NCI-H1930 (cell line): ENCODE measurements around the gene RNF144B.

ENCODE experiments used
- DNase-seq, 2 experiments: peaks; one replicate each; lab custom pipeline; 2025; lab: John Stamatoyannopoulos, UW

Gene RNF144B

DNA sequence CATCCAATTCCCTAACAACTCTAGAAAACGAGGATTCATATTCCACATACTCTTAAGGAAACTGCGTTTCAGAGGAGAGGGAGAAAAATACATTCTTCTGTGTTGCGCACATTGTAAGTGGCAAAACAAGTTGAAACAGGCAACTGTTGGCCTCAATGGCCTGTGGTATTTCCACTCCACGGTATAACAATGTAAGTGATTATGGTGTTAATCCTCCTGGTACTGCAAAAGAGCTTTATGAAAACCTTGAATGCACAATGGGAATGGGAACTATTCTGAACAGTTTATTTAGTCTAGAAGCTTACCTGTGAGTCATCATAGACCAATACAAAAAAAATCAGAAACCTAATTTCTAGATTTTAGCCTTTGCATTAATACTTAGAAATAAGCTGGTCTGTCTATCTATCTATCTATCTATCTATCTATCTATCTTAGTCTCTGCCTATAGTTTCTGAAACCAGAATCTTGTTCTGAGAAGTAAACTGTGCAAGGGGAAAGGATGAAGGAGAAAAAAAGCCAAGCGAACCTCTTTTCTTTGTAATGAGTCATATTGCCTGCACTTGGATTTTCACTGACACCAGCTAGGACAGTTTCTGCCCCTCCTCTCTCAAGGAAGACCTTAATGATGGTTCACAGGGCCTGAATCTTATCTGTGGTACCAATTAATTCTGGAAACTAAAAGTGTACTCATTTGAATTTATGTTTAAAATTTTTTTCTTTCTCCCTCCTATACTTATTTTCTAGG is 101.5 kb downstream of the RNF144B start:
- DNase-seq: no peak

DNA sequence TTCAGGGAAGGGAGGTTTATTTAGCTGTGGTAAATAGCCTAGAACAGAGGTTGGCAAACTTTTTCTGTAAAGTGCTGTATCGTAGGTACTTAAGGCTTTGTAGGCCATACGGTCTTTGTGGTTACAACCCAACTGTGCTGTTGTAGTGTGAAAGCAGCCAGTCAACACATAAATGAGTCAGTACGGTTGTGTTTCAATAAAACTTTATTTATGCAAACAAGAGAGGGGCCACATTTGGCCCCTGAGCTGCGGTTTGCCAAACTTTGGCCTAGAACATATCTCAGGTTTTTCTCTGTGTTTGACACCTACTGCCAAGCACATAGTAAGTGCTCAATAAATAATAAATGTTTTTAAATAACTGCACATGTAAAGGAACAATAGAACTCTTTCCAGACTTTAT is 102.2 kb downstream of the RNF144B start:
- no peak for DNase-seq

- DNase-seq: no peak
These were observed 104.3 kb downstream of the RNF144B start for GRCh38 chr6:18491308-18492045.

DNA sequence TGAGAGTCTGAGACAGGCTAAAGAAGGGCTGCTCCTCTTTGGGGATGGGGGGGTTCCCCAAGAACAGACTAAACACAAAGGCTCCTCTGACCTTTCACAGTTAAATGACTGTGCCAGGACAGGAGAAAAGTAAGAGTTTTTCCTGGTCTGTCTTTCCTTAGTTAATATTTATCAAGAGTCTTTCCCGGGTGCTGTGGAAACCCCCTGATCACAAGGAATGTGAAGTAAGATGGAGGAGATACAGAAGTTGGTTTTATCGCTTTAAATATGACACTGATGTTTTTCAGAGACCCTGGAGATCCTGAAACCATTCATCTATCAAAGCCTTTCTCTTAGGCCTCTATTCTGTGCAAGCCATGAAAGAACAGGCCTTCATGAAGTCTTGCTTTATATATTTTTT is 105.8 kb downstream of the RNF144B start:
- DNase-seq: no peak

- no peak for DNase-seq
These were observed 106.3 kb downstream of the RNF144B start for GRCh38 chr6:18493382-18493891.

DNA sequence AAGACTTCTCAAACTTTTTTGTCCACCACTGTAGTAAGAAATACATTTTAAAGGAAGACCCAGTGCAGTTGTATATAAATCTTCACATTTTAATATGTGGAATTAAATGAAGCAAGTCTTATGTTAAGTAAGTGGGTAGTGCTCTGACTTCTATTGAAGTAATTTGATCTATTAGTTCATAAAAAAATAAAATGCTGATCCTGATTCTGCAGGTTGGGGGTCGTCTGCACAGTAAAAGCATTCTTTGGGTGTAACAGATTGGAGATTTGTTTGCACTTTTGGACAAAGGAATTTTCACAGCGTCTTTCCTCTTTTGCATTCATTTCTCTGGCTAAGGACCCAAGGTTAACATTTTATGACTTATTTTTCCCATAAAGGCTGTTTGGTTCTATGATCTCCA is 106.8 kb downstream of the RNF144B start:
- DNase-seq: no peak

DNA sequence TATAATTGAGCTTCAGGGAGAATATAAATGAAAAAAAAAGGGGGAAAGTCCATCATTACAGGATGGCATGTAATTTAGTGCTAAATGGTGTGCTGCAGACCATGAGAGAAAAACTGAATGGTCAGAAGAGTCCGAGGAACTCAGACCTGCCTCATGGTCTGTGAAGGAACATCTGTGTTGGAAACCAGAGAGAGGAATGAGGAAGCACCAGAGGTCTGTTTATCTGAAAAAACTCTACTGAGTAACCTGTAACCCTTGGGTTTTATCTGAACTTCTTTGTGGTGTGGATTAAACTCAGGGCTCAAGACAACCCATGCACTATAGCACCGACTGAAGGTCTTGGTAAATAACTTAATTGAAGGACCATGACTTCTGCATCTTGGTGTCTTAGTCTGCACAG is 108.1 kb downstream of the RNF144B start:
- DNase-seq: no peak

DNA sequence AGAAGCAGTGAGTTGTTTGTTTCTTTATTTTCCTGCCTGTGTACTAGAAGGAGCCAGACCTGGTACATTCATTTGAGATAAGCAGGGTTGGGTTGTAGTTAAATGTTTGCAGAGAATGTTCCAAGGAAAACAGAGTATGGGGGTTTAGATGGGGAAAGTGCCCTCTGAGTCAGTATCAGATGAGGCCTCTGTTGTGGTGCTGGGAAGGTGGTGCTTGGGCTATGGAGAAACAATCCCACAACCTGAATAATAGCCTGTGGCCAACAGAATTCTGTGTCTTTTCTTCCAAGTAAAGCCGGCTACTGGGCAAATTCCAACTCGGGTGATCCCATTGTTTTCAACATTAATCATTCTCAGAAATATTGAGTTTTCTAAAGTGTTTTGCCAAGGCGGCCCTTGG is 109.3 kb downstream of the RNF144B start:
- no peak for DNase-seq

GRCh38 chr6:18497006-18497405 is 109.9 kb downstream of the RNF144B start:
- DNase-seq: no peak

GRCh38 chr6:18498408-18498807 is 111.3 kb downstream of the RNF144B start:
- DNase-seq: no peak

- no peak for DNase-seq
These were observed 113.9 kb downstream of the RNF144B start for GRCh38 chr6:18500921-18501662.

DNA sequence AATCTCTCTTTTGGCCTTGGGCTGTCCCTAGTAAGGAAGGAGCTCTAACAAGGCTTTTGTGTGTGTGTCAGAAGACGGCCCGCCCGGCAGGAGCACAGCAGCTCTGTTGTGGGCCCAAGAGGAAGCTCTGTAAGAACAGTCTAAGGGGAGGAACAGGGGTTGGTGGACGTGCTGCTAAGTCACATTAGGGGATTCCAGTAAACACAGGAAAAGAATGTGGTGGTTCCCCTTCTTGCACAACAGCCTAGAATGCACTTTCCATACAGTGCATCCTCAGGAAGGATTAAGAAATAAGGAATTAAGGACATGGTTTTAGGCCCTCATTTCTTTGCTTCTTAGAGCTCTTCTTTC is 114.5 kb downstream of the RNF144B start:
- DNase-seq: no peak

DNA sequence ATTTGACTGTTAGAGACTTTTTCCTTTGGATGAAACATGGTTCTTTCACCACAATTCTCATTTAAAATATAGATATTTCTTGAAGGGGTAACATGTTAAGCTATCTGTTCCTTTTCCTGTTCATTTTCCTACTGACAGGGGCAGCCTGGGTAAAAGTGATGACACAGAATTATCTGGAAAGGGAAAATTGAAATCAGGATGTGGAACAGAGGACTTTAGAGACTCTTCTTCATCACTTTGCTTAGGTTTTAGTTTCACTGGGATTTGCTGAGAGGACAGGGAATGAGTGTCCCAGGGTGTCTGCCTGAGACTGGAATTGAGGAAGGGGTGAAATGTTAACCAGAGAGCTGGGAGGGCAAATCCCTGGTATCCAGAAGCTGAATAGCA is 116.0 kb downstream of the RNF144B start:
- DNase-seq: no peak

GRCh38 chr6:18503593-18504231 is 116.6 kb downstream of the RNF144B start:
- peak; percentile 6 to 60 for DNase-seq

DNA sequence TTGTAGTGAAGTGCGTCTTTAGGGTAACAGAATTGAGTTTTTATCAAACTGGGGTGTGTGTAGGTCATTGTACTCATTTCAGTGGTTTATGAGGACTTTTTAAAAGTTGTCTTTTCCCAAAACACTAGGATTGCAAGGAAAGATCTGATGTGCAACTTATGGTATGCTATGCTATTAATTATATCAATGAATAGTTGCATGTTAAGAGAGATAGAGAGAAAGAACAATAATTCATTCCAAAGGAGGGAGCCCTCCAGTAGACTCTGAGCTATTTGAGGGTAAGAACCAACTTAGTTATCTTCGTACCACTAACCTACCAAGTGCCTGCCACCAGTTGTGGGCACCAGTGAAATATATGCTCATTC is 117.1 kb downstream of the RNF144B start:
- DNase-seq: no peak

DNA sequence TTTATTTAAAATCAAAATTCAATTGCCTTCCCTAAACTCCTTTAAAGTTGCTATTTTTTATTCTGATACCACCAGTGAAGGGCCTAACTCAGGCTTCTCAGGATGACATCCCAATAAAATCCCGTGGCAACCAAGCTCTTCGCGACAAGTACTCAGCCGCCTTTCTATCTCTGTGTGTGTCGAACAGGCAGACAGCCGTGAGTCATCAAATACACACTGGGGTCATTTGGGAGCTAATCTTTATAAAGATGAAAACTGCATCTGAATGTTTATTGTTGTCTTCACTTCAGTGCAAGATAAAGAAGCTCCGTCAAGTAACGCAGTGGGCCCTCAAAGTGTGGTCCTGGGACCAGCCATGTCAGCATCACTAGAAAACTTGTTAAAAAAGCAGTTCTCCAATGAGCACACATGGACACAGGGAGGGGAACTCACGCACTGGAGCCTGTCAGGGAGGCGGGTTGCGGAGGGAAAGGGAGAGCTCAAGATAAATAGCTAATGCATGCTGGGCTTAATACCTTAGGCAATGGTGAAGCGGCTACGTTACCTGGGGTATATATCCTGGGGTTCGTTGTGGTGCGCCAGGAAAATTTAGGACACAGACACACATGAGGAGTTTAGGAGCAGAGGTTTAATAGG is 119.3 kb downstream of the RNF144B start:
- DNase-seq: no peak

DNA sequence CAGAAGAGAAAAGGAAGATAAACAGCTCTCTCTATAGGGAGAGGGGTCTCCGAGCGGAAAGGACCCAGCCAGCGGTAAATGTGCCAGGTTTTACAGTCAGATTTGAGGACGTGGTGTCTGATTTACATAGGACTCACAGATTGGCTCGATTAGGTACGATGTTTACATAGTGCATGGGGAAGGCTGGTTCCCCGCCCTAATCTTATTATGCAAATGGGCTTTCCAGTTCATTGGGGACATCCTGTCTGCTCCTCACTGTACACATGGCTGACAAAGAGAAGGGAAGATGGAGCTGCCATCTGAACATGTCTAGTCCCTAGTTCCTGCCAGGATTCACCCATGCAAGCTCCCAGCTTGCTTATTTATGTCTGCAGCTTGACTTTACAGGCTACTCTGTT is 119.9 kb downstream of the RNF144B start:
- DNase-seq: no peak

GRCh38 chr6:18507561-18507960 is 120.4 kb downstream of the RNF144B start:
- no peak for DNase-seq

DNA sequence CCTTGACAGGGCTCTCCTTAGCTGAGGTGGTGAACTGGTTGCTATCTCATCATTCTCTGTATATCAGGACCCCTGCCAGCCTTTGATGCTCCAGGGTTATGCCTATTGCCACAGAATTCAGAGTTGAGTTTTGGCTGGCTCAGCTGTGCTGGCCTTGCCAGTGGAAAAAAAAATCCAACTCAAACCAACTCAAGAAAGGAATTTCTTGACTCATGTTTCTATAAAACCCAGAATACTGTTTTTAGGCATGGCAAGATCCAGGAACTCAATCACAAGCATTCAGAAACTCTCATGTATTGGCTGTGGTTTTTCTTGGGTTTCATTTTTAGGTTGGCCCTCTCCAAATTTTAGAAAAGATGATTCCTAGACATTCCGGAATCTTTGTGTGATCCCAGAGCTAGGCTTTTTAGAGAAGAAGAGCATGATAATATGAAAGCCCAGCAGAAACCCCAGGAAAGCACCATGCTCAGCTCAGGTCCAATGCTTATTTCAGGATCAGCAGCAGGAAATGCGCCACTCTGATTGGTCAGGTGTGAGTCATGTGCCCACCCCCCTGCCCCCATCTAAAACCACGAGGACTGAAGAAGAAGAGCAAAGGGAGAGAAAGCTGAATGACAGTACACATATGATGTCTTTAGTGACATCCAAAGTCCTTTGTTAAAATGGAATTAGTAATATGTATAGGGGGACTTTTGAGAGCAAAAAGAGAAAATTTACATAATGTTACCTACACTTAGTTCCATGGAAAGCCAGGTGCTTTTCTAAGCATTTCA is 122.9 kb downstream of the RNF144B start:
- no peak for DNase-seq

GRCh38 chr6:18510644-18511033 is 123.5 kb downstream of the RNF144B start:
- no peak for DNase-seq

- no peak for DNase-seq
These were observed 124.1 kb downstream of the RNF144B start for GRCh38 chr6:18511211-18511610.
